ENCODE measurements around the gene FAM169A. TPM values are rescaled to one million over a fixed set of nuclear protein-coding genes. Genes with fewer than 3 reads are reported as not detected.
"Not testable (repeated sequence)": the region's sequence is repeated elsewhere in the genome, so short reads cannot be mapped to it uniquely, and the experiment has no call there.

The FAM169A gene, protein sequence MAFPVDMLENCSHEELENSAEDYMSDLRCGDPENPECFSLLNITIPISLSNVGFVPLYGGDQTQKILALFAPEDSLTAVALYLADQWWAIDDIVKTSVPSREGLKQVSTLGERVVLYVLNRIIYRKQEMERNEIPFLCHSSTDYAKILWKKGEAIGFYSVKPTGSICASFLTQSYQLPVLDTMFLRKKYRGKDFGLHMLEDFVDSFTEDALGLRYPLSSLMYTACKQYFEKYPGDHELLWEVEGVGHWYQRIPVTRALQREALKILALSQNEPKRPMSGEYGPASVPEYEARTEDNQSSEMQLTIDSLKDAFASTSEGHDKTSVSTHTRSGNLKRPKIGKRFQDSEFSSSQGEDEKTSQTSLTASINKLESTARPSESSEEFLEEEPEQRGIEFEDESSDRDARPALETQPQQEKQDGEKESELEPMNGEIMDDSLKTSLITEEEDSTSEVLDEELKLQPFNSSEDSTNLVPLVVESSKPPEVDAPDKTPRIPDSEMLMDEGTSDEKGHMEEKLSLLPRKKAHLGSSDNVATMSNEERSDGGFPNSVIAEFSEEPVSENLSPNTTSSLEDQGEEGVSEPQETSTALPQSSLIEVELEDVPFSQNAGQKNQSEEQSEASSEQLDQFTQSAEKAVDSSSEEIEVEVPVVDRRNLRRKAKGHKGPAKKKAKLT
- polyA plus RNA-seq (2013, experiment 1 of 4): 6.8 TPM
- polyA plus RNA-seq (2013, experiment 2 of 4): 6.2 TPM
- polyA plus RNA-seq (2013, experiment 3 of 4): 5.7 TPM
- polyA plus RNA-seq (2013, experiment 4 of 4): 6.6 TPM

DNA sequence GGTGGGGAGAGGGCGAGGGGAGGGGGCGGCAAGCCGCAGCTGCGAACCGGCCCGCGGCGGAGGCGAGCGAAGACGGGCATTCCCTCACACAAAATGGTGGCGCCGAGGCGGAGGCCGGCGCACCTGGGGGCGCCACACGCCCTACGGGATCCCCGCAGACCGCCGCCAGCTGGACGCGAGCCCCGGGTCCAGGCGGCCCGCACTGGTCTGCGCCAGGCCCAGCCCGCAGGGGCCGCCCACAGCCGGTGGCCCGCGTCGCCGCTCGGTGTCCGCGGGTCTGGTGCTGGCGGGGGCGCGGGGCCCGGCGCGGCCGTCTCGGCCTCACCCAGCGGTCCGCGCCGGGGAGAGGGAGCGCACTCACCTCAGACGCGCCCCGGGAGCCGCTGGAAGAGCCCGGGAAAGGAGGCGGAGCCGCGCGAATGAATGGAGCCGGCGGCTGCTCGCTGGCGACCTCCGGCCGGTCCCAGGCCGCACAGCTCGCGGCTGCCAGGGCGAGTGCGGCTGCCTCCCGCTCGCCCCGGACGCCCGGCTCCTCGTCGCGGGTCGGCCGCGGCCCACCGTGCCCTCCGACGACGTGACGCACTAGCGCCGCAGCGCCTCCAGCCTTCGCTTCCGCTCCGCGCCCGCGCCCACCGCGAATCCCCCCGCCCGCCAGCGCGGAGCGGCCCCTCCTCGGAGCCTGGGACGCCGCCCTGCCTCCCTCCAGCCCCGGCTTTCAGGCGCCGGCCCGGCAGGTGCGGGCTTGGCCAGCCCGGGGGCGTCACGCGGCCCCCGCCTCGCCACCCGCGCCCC, at the start of gene FAM169A:
TSS of gene FAM169A (minus strand) at position 584 of the 792 bp plus-strand sequence. CDS start 24,711 bp downstream, outside the sequence.
- 0% methylated on average over 119 of the region's 119 CpGs for WGBS, 2 experiments
- Histone ChIP-seq H3K36me3 (ENCODE audit: control insufficient read depth, insufficient read depth, low read length) (no peaks in the 10 kb centered on the region), H3K27ac (ENCODE audit: insufficient read depth, low read depth, low read length, poor library complexity, severe bottlenecking) (peak within 1 kb of the TSS; percentile 64)

DNA sequence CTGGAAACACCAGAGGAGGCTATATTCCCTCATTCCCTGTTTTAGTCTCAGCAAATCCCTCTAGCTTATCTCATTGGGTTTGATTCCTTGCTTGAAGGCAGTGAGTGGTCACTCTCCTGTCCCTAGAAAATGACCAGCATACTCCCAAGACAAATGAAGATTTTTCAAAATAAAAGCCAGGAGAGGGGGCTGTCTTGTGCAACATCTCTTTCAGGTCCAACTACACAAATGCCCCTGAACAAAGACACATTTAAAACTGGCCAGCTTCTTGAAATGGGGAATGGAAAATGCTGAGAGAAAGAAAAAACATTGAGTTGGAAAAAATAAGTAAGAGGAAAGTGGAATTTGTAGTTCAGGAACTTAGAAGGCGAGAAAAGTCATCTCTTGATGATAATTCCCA, 49.3 kb upstream of the FAM169A start:
- Histone ChIP-seq H3K4me3 (ENCODE audit: insufficient read depth, low read depth, low read length) (no peak overlapping the region), H3K27ac (ENCODE audit: insufficient read depth, low read depth, low read length, poor library complexity, severe bottlenecking) (no peak overlapping the region), H3K9me3 (ENCODE audit: control insufficient read depth, low read length) (no peaks in the 10 kb centered on the region), H3K27me3 (ENCODE audit: control insufficient read depth, insufficient read depth, low read length, poor library complexity, severe bottlenecking) (no peaks in the 10 kb centered on the region), H3K36me3 (ENCODE audit: control insufficient read depth, insufficient read depth, low read length) (no peaks in the 10 kb centered on the region), H3K4me1 (ENCODE audit: control insufficient read depth, insufficient read depth, low read length) (no peaks in the 10 kb centered on the region)
- 100% methylated on average over 1 of the region's 1 CpG; no CpG with 5 or more reads in 1 of the 2 experiments for WGBS, 2 experiments

More for the DNA sequence above, at the start of gene FAM169A:
- Histone ChIP-seq H3K9me3 (ENCODE audit: control insufficient read depth, low read length) (no peaks in the 10 kb centered on the region), H3K4me1 (ENCODE audit: control insufficient read depth, insufficient read depth, low read length) (peaks cover 7% of the 10 kb centered on the region), H3K27me3 (ENCODE audit: control insufficient read depth, insufficient read depth, low read length, poor library complexity, severe bottlenecking) (peaks cover 24% of the 10 kb centered on the region), H3K4me3 (ENCODE audit: insufficient read depth, low read depth, low read length) (peak within 1 kb of the TSS; percentile 64)

DNA sequence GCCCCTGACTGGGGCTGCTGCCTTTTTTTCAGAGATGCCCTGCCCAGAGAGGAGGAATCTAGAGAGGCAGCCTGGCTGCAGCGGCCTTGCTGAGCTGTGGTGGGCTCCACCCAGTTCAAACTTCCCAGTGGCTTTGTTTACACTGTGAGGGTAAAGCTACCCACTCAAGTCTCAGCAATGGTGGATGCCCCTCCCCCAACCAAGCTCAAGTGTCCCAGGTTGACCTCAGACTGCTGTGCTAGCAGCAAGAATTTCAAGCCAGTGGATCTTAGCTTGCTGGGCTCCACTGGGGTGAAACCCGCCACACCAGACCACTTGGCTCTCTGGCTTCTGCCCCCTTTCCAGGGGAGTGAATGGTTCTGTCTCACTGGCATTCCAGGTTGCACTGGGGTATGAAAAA, 45.2 kb upstream of the FAM169A start:
- H3K9me3 ChIP-seq (ENCODE audit: control insufficient read depth, low read length); H3K27me3 ChIP-seq (ENCODE audit: control insufficient read depth, insufficient read depth, low read length, poor library complexity, severe bottlenecking); H3K4me3 ChIP-seq (ENCODE audit: insufficient read depth, low read depth, low read length); H3K4me1 ChIP-seq (ENCODE audit: control insufficient read depth, insufficient read depth, low read length); H3K36me3 ChIP-seq (ENCODE audit: control insufficient read depth, insufficient read depth, low read length); H3K27ac ChIP-seq (ENCODE audit: insufficient read depth, low read depth, low read length, poor library complexity, severe bottlenecking): not testable (repeated sequence)
- WGBS, 2 experiments: 84 to 91% methylated on average over 2 of the region's 2 CpGs

DNA sequence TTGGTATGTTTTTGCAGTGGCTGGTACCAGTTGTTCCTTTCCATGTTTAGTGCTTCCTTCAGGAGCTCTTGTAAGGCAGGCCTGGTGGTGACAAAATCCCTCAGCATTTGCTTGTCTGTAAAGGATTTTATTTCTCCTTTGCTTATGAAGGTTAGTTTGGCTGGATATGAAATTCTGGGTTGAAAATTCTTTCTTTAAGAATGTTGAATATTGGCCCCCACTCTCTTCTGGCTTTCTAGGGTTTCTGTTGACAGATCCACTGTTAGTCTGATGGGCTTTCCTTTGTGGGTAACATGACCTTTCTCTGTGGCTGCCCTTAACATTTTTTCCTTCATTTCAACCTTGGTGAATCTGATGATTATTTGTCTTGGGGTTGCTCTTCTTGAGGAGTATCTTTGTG, 43.7 kb upstream of the FAM169A start:
- H3K27me3 ChIP-seq (ENCODE audit: control insufficient read depth, insufficient read depth, low read length, poor library complexity, severe bottlenecking); H3K4me1 ChIP-seq (ENCODE audit: control insufficient read depth, insufficient read depth, low read length); H3K4me3 ChIP-seq (ENCODE audit: insufficient read depth, low read depth, low read length); H3K9me3 ChIP-seq (ENCODE audit: control insufficient read depth, low read length); H3K36me3 ChIP-seq (ENCODE audit: control insufficient read depth, insufficient read depth, low read length); H3K27ac ChIP-seq (ENCODE audit: insufficient read depth, low read depth, low read length, poor library complexity, severe bottlenecking): not testable (repeated sequence)

DNA sequence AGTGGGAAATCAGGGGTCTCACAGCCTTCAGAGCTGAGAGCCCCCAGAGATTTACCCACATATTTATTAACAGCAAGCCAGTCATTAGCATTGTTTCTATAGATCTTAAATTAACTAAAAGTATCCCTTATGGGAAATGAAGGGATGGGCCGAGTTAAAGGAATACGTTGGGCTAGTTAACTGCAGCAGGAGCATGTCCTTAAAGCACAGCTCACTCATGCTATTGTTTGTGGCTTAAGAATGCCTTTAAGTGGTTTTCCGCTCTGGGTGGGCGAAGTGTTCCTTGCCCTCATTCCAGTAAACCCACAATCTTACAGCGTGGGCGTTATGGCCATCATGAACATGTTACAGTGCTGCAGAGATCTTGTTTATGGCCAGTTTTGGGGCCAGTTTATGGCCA, 42.0 kb upstream of the FAM169A start:
- WGBS, 2 experiments: 95 to 100% methylated on average over 6 of the region's 6 CpGs

DNA sequence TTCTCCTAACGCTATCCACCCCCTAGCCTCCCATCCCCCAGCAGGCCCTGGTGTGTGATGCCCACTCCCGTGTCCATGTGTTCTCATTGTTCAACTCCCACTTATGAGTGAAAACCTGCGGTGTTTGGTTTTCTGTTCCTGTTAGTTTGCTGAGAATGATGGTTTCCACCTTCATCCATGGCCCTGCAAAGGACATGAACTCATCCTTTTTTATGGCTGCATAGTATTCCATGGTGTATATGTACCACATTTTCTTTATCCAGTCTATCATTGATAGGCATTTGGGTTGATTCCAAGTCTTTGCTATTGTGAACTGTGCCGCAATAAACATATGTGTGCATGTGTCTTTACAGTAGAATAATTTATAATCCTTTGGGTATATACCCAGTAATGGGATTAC, 38.5 kb upstream of the FAM169A start:
- H3K27me3 ChIP-seq (ENCODE audit: control insufficient read depth, insufficient read depth, low read length, poor library complexity, severe bottlenecking); H3K27ac ChIP-seq (ENCODE audit: insufficient read depth, low read depth, low read length, poor library complexity, severe bottlenecking); H3K4me1 ChIP-seq (ENCODE audit: control insufficient read depth, insufficient read depth, low read length); H3K4me3 ChIP-seq (ENCODE audit: insufficient read depth, low read depth, low read length); H3K36me3 ChIP-seq (ENCODE audit: control insufficient read depth, insufficient read depth, low read length); H3K9me3 ChIP-seq (ENCODE audit: control insufficient read depth, low read length): not testable (repeated sequence)
- 87 to 88% methylated on average over 3 to 4 of the region's 4 CpGs for WGBS, 2 experiments

More for the DNA sequence above, 42.0 kb upstream of the FAM169A start:
- not testable (repeated sequence) for H3K36me3 ChIP-seq (ENCODE audit: control insufficient read depth, insufficient read depth, low read length); H3K27me3 ChIP-seq (ENCODE audit: control insufficient read depth, insufficient read depth, low read length, poor library complexity, severe bottlenecking); H3K4me3 ChIP-seq (ENCODE audit: insufficient read depth, low read depth, low read length); H3K9me3 ChIP-seq (ENCODE audit: control insufficient read depth, low read length); H3K27ac ChIP-seq (ENCODE audit: insufficient read depth, low read depth, low read length, poor library complexity, severe bottlenecking); H3K4me1 ChIP-seq (ENCODE audit: control insufficient read depth, insufficient read depth, low read length)

DNA sequence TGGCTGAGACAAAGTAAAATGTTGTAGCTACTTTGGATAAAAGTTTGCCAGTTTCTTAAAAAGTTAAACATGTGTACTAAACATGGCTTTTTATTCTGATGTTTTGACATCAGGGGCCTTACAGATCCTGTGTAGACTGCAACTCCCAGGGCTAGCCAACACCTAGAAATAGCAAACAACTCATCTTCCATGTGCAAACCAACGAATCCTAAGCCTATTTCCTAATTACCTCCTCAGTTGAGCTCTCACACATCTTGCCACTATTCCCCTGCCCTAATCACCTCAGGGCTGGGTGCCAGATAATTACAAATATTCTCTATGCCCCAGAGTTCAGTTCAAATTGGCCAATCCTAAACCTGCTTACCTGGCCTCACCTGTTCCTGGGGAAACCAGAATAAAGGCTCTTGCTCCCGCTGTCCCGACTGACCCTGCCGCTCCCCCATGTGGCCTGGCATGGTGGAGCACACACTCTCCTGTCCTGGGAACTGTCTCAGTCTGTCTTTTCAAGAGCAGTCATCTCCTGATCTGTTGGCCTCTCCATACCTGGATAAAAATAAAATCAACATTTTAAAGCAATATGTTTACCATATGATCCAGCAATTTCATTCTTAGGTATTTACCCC, 37.1 kb upstream of the FAM169A start:
- Histone ChIP-seq H3K36me3 (ENCODE audit: control insufficient read depth, insufficient read depth, low read length) (no peaks in the 10 kb centered on the region), H3K9me3 (ENCODE audit: control insufficient read depth, low read length) (no peaks in the 10 kb centered on the region), H3K4me3 (ENCODE audit: insufficient read depth, low read depth, low read length) (no peak overlapping the region), H3K27ac (ENCODE audit: insufficient read depth, low read depth, low read length, poor library complexity, severe bottlenecking) (no peak overlapping the region), H3K4me1 (ENCODE audit: control insufficient read depth, insufficient read depth, low read length) (no peaks in the 10 kb centered on the region), H3K27me3 (ENCODE audit: control insufficient read depth, insufficient read depth, low read length, poor library complexity, severe bottlenecking) (no peaks in the 10 kb centered on the region)
- 26 to 30% methylated on average over 4 of the region's 4 CpGs for WGBS, 2 experiments

DNA sequence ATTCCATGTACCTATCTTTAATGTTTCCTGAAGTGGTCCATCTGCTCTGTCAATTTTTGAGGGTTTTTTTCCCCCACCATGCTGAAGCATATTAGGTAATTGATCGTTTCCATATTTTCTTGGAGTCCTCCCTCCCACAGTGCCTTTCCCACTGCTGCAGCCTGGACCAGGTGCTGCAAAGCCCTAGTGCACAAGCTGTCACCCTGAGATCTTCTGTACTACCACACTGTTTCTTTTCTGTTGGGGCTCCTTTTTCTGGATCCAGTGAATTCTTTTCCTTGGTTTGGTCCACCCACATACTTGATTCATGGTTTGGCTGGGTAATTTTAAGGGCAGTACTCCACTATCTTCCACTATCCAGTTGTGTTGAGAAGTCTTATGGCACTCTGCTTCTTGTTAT, 30.9 kb upstream of the FAM169A start:
- Histone ChIP-seq H3K4me1 (ENCODE audit: control insufficient read depth, insufficient read depth, low read length) (no peaks in the 10 kb centered on the region), H3K27me3 (ENCODE audit: control insufficient read depth, insufficient read depth, low read length, poor library complexity, severe bottlenecking) (no peaks in the 10 kb centered on the region), H3K27ac (ENCODE audit: insufficient read depth, low read depth, low read length, poor library complexity, severe bottlenecking) (no peak overlapping the region), H3K9me3 (ENCODE audit: control insufficient read depth, low read length) (no peaks in the 10 kb centered on the region), H3K36me3 (ENCODE audit: control insufficient read depth, insufficient read depth, low read length) (no peaks in the 10 kb centered on the region), H3K4me3 (ENCODE audit: insufficient read depth, low read depth, low read length) (no peak overlapping the region)
- 94 to 95% methylated on average over 1 of the region's 1 CpG for WGBS, 2 experiments

DNA sequence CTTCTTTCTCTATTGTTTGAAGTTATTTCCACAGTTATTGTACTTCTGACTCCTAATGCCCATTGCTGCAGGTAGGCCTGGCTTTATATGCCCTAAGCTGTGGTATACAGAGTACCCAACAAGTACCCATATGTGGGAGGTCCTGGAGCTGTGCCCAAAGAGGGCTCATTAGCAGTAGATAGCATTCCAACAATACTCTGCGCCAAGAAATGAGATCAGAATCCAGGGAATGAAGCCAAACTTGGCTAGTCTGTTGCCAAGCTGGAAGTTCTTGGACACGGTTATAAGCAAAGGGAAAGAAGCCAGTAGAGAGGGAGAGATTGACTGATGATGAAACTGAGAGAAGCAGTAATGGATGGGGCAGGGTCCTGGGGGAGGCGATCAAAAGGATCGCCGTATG, 29.7 kb upstream of the FAM169A start:
- no peak overlapping the region for H3K4me3 ChIP-seq (ENCODE audit: insufficient read depth, low read depth, low read length)
- no peaks in the 10 kb centered on the region for H3K27me3 ChIP-seq (ENCODE audit: control insufficient read depth, insufficient read depth, low read length, poor library complexity, severe bottlenecking)
- 95 to 96% methylated on average over 5 of the region's 5 CpGs for WGBS, 2 experiments
- no peaks in the 10 kb centered on the region for H3K36me3 ChIP-seq (ENCODE audit: control insufficient read depth, insufficient read depth, low read length)
- H3K27ac ChIP-seq (ENCODE audit: insufficient read depth, low read depth, low read length, poor library complexity, severe bottlenecking): no peak overlapping the region
- no peaks in the 10 kb centered on the region for H3K9me3 ChIP-seq (ENCODE audit: control insufficient read depth, low read length)
- no peaks in the 10 kb centered on the region for H3K4me1 ChIP-seq (ENCODE audit: control insufficient read depth, insufficient read depth, low read length)

All from ectodermal cell (in vitro differentiated cells).